BE2C (cell line): ENCODE results near the gene GARIN5B.

ENCODE experiments used
- DNase-seq: peaks from one replicate; pipeline ENCODE4 v3.0.0-alpha.2; 2020
- H3K27me3 ChIP-seq: fragments of 250-450 bp; sonication (Bioruptor Pico); 2 replicates; pipeline ENCODE4 v1.5.1; 2020; ENCODE audit warnings: mild to moderate bottlenecking
- H3K36me3 ChIP-seq: fragments of 250-450 bp; sonication (Bioruptor Pico); 2 replicates; pipeline ENCODE4 v1.5.1; 2020; ENCODE audit warnings: mild to moderate bottlenecking
- H3K4me1 ChIP-seq: fragments of 250-450 bp; sonication (Bioruptor Pico); 2 replicates; pipeline ENCODE4 v1.5.1; 2020
- H3K4me3 ChIP-seq: 2 replicates; pipeline ENCODE4 v1.5.1; 2011; ENCODE audit warnings: low read depth, low read length
- H3K9me3 ChIP-seq: fragments of 250-450 bp; sonication (Bioruptor Pico); 2 replicates; pipeline ENCODE4 v1.5.1; 2020
- CTCF ChIP-seq: IDR thresholded peaks from 2 replicates; pipeline ENCODE4 v1.5.1; 2012; ENCODE audit warnings: mild to moderate bottlenecking, low read depth, low read length

GARIN5B gene

GRCh38 chr19:55383279-55384130, 20.4 kb upstream of the GARIN5B start:
- peaks cover 6% of the 10 kb centered on the region; the same call in 1 of the 2 replicates for H3K4me1 ChIP-seq
- H3K4me3 ChIP-seq, result peak overlapping the region; percentile 86
- peak; percentile 79 for DNase-seq
- no peaks in the 10 kb centered on the region for H3K9me3 ChIP-seq
- TF ChIP-seq CTCF, result no peak
- peaks cover 25% of the 10 kb centered on the region for H3K36me3 ChIP-seq
- no peaks in the 10 kb centered on the region for H3K27me3 ChIP-seq

GRCh38 chr19:55382522-55383054, 19.5 kb upstream of the GARIN5B start:
- no peaks in the 10 kb centered on the region for H3K9me3 ChIP-seq
- no peaks in the 10 kb centered on the region for H3K27me3 ChIP-seq
- H3K4me1 ChIP-seq, result peaks cover 10% of the 10 kb centered on the region
- peaks cover 16% of the 10 kb centered on the region for H3K36me3 ChIP-seq
- TF ChIP-seq CTCF, result no peak
- DNase-seq, result no peak
- no peak overlapping the region for H3K4me3 ChIP-seq

DNA sequence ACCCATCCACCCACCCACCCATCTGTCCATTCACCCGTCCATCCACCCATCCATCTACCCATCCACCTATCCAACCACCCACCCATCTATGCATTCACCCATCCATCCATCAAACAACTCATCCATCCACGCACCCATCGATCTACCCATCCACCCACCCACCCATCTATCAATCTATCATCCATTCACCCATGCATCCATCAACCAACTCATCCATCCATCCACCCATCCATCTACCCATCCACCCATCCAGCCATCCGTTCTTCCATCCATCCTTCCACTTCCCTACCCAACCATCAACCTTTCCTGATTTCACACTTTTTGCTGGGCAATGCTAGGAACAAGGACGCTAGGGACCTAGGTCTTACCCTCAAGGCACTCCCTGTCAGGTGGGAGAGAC, 19.0 kb upstream of the GARIN5B start:
- no peak for TF ChIP-seq CTCF

DNA sequence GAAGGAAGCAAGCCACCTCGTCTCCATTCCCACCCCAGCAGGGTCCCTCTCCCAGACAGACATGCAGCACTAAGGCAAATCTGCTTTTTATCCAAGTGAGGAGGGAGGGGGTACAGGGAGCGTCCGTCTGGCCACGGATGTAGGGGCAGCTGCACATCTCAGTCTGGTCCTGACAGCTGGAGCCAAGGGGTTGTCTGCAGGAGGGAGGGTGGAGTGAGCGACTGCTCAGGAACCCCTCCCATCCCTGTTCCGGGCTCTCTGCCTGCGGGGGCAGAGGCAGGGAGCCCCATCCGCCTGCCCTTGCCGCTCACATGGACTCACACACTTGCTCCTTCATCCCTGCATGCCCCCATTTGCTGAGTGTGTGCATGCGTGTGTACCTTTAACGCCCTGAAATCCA, 16.1 kb upstream of the GARIN5B start:
- no peak for TF ChIP-seq CTCF
- Histone ChIP-seq H3K4me3 (no peak overlapping the region), H3K36me3 (no peaks in the 10 kb centered on the region), H3K9me3 (no peaks in the 10 kb centered on the region), H3K27me3 (no peaks in the 10 kb centered on the region), H3K4me1 (peaks cover 10% of the 10 kb centered on the region)
- DNase-seq, result no peak

More for the DNA sequence above, 19.0 kb upstream of the GARIN5B start:
- peaks cover 13% of the 10 kb centered on the region for H3K4me1 ChIP-seq
- no peaks in the 10 kb centered on the region for H3K9me3 ChIP-seq
- no peaks in the 10 kb centered on the region for H3K27me3 ChIP-seq
- no peak overlapping the region for H3K4me3 ChIP-seq
- DNase-seq, result no peak
- peaks cover 10% of the 10 kb centered on the region for H3K36me3 ChIP-seq

- no peak for TF ChIP-seq CTCF
- DNase-seq, result no peak
- Histone ChIP-seq H3K9me3 (no peaks in the 10 kb centered on the region), H3K4me3 (peak overlapping the region; percentile 14), H3K4me1 (peaks cover 13% of the 10 kb centered on the region), H3K27me3 (no peaks in the 10 kb centered on the region), H3K36me3 (no peaks in the 10 kb centered on the region)
Observed at GRCh38 chr19:55377356-55378131, 14.5 kb upstream of the GARIN5B start.
